Measurements from ENCODE around the gene RBFOX1. TPM values are rescaled to one million over a fixed set of nuclear protein-coding genes. Genes with fewer than 3 reads are reported as not detected.

RBFOX1 gene
- total and polyA plus RNA-seq, 10 of the 15 experiments (the other 5 are each of a cell fraction or from before 2014, with no cell fraction given): 0.87 TPM; not detected in 9

DNA sequence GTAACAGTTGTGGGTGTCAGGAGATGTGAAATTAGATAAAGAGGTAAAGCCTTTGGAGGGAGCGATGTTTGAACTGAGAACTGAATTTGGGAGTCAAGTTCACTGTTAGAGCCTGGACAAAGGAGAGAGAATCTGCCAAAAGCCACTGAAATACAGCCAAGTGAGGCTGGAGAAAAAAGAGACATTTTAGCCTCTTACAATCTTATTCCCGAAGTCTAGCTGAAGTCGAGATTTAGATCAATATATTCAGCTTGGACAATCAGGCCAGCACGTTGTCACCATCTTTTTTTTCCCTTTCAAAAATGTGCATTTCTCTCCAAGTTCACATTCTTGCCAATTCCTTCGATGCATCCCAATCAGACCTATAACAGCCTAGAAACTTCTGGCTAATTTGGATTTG lies 312.2 kb downstream of the RBFOX1 start:
- Histone ChIP-seq H3K27me3 (replicated peaks in 1 of 2; ENCODE audit: control insufficient read depth in 2 of 2, insufficient read depth in 2 of 2, low read length in 1 of 2) (no peaks in the 10 kb centered on the region), H3K4me3 (no peak overlapping the region), H3K9me3 (replicated peaks; ENCODE audit: control insufficient read depth, insufficient read depth, low read length) (no peaks in the 10 kb centered on the region; the same call in 2 of the 3 replicates), H3K9ac (ENCODE audit: control insufficient read depth, insufficient read depth, low read length) (no peak overlapping the region), H2AFZ (ENCODE audit: control insufficient read depth, low read depth, low read length) (no peak overlapping the region), H4K20me1 (ENCODE audit: control insufficient read depth, insufficient read depth) (no peaks in the 10 kb centered on the region), H3K4me1 (ENCODE audit: control insufficient read depth, insufficient read depth, low read length) (no peaks in the 10 kb centered on the region), H3K4me2 (ENCODE audit: control insufficient read depth, insufficient read depth) (no peak overlapping the region), H3K36me3 (ENCODE audit: control insufficient read depth in 2 of 2, insufficient read depth in 2 of 2, low read length in 1 of 2) (no peaks in the 10 kb centered on the region), H3K27ac (ENCODE audit: control insufficient read depth, insufficient read depth) (no peak overlapping the region), H3K79me2 (ENCODE audit: control insufficient read depth, insufficient read depth, low read length) (no peaks in the 10 kb centered on the region)
- CTCF ChIA-PET: no interaction called here
- TF ChIP-seq EED (IDR thresholded peaks at IDR 0.05; ENCODE audit: low read depth) (no peak), SPI1 (IDR thresholded peaks at IDR 0.05; ENCODE audit: borderline replicate concordance, insufficient read depth, low read depth, low read length) (no peak), PAX8 (IDR thresholded peaks at IDR 0.05) (no peak), SMAD1 (IDR thresholded peaks at IDR 0.05; ENCODE audit: low read depth, partially characterized antibody) (no peak), CBX3 (IDR thresholded peaks at IDR 0.05; ENCODE audit: borderline replicate concordance, low read depth) (no peak), IKZF1 (conservative IDR thresholded peaks at IDR 0.05) (no peak)
- TF ChIP-seq, protein P1, sequence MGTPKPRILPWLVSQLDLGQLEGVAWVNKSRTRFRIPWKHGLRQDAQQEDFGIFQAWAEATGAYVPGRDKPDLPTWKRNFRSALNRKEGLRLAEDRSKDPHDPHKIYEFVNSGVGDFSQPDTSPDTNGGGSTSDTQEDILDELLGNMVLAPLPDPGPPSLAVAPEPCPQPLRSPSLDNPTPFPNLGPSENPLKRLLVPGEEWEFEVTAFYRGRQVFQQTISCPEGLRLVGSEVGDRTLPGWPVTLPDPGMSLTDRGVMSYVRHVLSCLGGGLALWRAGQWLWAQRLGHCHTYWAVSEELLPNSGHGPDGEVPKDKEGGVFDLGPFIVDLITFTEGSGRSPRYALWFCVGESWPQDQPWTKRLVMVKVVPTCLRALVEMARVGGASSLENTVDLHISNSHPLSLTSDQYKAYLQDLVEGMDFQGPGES (IDR thresholded peaks at IDR 0.05): no peak
- TF ChIP-seq, protein P2, sequence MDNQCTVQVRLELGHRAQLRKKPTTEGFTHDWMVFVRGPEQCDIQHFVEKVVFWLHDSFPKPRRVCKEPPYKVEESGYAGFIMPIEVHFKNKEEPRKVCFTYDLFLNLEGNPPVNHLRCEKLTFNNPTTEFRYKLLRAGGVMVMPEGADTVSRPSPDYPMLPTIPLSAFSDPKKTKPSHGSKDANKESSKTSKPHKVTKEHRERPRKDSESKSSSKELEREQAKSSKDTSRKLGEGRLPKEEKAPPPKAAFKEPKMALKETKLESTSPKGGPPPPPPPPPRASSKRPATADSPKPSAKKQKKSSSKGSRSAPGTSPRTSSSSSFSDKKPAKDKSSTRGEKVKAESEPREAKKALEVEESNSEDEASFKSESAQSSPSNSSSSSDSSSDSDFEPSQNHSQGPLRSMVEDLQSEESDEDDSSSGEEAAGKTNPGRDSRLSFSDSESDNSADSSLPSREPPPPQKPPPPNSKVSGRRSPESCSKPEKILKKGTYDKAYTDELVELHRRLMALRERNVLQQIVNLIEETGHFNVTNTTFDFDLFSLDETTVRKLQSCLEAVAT (IDR thresholded peaks at IDR 0.05): no peak
- TF ChIP-seq, protein P3, sequence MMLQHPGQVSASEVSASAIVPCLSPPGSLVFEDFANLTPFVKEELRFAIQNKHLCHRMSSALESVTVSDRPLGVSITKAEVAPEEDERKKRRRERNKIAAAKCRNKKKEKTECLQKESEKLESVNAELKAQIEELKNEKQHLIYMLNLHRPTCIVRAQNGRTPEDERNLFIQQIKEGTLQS (IDR thresholded peaks at IDR 0.05; ENCODE audit: borderline replicate concordance, extremely low read depth, low read depth, low read length): no peak
- intact Hi-C loops (cut with micrococcal nuclease; ENCODE audit: unreplicated experiment) (no loop called here), in situ Hi-C loops (cut with MboI) (no loop called here)
- FAIRE-seq: no peak
- RAD21 ChIA-PET (ENCODE audit: unreplicated experiment): no interaction called here
- BruUV-seq (replicated peaks): no TSS peak
- SMC1A ChIA-PET (ENCODE audit: uncharacterized antibody, unreplicated experiment): no interaction called here
- POLR2A ChIA-PET: no interaction called here
- no peak for ATAC-seq
- DNase-seq (ENCODE audit: low read depth, low spot score): no peak
- WGBS (ENCODE audit: insufficient coverage, insufficient replicate concordance, low lambda C conversion rate, missing lambda C conversion rate): 7% methylated on average over 5 of the region's 5 CpGs

Measured in GM12878 (cell line).